Stimulated activated CD8-positive, alpha-beta memory T cell treated with anti-CD3 and anti-CD28 coated beads, Interleukin-7, amount 100 ng/mL, for 24 hours (primary cell): ENCODE measurements around the gene RAD51B.
"Not testable (repeated sequence)": the region's sequence is repeated elsewhere in the genome, so short reads cannot be mapped to it uniquely, and the experiment has no call there.

Experiments
- DNase-seq: peaks from one replicate; pipeline ENCODE4 v3.0.0-alpha.2; 2020; ENCODE audit warnings: low read depth

RAD51B gene

DNA sequence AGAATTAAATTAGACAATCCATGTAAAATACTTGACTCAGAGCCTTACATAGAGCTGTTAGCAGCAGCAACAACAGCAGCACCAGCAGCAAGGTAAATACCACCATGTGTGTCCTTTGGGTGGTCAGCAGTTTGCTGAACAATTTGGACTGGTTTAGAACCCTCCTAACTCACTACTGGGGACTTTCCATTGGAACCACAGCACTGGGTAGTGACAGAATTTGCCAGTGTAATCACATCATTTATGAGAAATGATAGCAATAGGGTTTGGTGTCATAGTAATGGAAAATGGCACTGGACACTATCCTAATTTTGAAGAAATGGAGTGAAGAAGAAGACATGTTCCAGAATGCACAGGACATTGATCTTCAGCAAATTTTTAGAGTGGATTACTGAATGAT, 392.8 kb downstream of the RAD51B start:
- no peak for DNase-seq

DNA sequence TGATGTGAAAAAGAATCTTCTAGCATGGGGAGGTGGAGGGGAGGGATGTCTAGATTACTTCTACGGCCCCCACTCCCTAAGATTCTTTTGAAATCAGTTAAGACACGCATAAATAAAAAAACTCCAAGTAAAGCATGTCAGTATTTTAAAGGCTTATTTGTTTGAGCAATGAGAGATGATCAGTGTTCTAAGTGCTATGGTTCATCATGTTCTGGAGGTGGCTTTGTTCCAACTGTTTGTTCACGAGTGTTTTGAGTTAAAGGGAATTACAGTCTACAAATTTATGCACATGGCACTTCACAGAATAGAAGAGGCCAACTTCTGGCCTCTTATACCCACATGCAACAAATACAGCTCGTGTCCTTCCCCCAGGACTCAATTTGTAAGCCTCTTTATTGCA, 394.9 kb downstream of the RAD51B start:
- no peak for DNase-seq

DNA sequence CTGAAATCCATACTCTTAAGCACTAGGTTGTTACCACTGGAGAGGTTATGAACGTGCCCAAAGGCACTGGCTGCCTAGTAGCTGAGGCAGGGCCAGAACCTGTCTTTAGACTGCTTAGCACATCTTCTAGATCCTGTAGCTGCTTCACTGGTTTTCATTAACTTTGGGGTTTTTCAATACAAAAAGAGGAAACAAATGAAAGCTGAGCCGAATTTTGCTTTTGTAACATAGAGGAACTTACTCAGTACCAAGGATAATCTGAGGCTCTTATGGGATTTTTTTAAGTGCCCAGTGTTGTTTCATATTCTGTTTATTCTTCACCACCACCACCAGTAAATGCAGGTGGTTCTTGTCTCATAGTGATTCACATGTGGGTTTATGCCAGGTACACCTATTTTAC, 396.1 kb downstream of the RAD51B start:
- no peak for DNase-seq

- DNase-seq, result no peak
These were observed 396.5 kb downstream of the RAD51B start for GRCh38 chr14:68216079-68216478.

DNA sequence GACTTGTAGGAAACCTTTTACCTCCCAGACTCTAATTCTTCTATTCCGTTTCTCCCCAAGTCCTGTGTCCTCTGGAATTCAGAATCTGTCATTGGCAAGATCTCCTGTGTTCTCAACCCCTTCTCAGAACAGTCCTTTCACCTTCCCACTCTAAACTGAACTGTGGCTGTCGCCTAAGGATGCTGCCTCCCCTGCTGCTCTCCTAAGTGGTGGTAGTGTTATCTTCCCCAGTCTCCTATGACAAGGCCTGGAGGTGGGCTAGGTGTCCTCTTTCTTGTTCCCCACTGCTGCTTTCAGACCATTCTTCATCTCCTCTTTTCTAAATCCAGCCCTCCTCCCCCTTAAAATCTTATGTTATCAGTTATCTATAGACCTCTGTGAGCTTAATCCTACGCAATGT, 397.4 kb downstream of the RAD51B start:
- DNase-seq, result no peak

DNA sequence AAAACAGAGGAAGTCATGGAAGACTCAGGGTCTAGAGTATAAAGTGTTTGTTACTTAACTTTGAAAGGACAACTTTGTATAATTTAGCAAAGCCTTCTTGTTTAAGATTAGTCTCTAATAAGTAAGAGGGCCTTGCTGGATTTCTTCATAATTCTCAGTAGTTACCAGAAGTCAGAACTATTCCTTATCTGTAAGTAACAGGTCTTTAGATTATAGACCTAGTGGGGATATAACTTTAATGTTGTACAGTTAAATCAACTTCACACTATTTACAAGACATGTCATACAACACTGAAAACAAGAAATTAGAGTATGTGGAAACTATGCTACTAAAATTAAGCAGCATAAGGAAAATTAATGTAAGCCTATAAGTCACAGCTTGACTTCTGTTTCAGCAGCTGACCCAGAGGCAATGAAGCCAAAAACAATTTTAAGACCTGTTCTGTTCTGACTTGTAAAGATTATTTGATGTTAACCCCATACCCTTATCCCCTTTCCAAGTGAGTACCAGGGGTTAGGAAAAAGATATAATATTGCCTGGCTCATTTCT, 398.3 kb downstream of the RAD51B start:
- DNase-seq, result no peak

DNA sequence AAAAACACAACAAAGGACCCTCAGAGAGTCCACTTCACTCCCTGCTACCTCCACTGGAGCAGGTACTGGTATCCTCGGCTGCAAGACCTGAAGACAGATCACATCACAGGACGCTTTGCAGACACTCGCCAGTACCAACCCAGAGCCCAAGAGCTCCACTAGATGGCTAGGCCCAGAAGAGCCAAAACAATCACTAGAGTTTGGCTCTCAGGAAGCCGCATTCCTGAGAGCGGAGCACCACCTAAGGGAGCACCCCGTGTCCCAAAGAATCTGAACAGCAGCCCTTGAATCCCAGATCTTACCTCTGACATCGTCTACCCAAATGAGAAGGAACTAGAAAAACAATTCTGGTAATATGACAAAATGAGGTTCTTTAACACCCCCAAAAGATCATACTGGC, 399.8 kb downstream of the RAD51B start:
- DNase-seq, result no peak

DNA sequence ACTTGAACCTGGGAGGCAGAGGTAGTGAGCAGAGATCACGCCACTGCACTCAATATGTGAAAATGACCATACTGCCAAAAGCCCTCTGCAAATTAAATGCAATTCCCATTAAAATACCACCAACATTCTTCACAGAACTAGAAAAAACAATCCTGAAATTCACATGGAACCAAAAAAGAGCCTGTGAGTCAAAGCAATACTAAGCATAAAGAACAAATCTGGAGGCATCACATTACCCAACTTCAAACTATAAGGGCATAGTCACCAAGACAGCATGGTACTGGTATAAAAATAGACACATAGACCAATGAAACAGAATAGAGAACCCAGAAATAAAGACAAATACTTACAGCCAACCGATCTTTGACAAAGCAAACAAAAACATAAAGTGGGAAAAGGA, 401.5 kb downstream of the RAD51B start:
- not testable (repeated sequence) for DNase-seq

DNA sequence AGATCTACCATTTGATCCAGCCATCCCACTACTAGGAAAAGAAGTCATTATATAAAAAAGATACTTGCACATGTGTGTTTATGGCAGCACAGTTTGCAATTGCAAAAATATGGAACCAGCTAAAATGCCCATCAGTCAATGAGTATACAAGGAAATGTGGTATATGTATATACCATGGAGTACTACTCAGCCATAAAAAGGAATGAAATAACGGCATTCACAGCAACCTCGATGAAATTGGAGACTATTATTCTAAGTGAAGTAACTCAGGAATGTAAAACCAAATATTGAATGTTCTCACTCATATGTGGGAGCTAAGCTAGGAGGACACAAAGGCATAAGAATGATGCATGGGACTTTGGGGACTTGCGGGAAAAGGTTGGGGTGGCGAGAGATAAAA, 402.6 kb downstream of the RAD51B start:
- no peak for DNase-seq

DNA sequence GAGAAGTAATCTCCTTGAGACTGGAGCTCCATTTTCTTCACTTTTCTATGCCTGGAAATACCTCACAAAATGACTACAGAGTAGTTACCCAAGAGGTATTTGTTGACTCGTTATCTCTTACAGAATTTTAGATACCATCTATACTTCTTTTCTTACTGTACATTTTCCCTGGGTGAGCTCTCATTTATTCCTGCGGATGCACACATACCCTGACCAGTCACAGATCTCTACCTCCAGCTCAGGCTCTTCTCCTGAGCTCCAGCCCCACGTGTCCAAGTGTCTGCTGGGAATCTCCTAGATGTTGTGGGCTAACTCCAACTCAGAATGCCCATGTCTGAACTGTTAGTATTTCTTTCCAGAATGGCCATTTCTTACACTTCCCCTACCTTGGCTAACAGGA, 403.1 kb downstream of the RAD51B start:
- DNase-seq, result no peak

DNA sequence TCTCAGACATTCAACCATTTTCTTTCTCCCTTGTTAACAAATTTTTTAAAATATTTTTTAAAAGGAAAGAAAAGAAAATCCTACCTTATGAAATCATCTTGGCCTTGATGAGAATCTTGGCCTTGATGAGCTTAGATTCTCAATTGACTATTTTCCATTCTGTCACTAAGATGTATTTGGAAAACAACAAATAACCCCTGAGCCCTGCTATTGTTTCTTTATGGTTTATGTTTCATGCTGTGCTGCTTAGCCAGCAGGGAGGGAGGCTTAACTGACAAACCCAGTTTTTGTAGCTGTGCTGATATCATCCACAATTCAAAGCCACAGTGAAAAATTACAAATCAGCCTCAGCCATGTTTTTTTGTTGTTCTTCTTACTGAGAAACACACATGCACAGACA, 404.1 kb downstream of the RAD51B start:
- no peak for DNase-seq

DNA sequence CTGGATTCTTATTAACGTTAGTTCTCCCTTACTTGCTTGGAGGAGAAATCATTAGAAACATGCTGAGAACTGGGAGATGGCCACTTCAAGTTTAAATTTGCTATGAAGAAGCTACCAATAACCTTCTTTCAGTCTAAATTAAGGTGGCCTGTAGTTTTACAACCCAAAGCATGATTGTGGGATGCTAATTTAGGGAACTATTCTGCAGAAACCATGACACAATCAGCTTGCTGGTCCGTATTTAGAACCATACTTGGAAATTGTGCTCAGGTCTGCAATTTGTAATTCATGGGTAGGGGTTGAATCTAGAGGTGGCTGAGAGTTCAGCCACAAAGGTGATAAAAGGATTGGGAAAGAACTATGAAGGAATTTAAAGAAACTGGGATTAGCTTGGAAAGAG, 405.7 kb downstream of the RAD51B start:
- no peak for DNase-seq

DNA sequence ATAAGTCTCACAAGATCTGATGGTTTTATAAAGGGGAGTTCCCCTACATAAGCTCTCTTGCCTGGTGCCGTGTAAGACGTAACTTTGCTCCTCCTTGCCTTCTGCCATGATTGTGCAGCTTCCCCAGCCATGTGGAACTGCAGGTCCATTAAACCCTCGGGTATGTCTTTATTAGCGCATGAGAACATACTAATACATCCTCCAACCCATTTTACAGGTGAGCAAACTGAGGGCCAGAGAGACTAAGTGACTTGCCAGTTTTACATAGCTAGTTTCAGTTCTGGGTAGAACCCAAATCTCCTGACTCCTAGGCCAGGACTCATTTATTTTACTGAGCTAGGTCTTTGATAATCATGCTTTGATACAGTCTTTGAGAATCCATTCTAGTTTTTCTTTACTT, 406.9 kb downstream of the RAD51B start:
- DNase-seq, result no peak

DNA sequence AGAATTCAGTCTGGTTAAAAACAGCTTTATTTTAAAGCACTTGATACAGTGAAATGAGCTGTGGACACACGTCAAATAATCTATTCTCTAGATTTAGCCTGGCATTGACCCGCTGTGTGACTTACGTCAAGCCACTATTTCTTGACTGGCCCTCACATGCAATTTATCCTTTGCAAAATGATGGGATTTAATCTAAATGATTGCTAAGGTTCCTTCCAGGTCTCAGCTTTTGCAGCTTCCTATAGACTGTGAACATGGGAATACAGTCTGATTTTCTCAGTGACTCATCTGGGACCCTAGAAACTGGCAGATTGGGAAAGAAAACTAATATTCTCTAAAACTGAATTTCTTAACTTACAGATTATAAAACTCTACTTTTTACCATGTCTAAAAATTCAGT, 409.1 kb downstream of the RAD51B start:
- DNase-seq, result no peak

GRCh38 chr14:68229423-68230100, 410.0 kb downstream of the RAD51B start:
- DNase-seq, result no peak

DNA sequence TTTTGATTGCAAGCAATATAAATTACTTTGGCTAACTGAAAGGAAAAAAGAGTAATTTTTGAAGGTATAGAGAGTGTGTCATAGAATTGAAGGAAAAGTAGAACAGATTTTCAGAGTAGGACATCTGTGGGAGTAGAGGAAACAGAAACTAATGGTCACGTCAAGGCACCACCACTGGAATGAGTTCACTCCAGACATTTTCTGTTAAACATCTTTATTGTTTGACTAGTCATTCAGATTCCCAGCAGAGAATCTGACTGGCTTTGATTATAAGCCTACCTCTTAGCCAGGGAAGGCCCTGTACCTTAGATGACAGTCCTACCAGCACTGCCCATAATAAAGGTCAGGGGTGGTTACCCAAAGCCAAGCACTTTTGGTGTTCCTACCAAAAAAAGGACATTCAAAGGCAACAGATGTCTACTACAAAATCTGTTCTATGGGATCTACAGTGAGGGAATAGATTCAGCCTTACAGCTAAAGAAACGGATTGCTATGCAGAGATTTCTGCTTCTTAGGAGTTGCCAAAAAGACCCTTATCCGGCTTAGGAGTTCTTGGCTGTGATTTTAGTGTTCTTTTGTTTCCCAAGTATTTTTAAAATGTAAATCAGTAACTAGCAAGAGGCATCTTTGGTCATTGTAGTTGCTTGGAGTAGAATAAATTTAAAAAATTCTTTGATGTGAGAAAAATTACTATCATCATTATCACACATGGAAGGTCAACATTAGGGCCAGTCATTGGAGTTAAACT, 410.8 kb downstream of the RAD51B start:
- DNase-seq, result no peak

GRCh38 chr14:68230950-68231717, 411.6 kb downstream of the RAD51B start:
- DNase-seq, result no peak

DNA sequence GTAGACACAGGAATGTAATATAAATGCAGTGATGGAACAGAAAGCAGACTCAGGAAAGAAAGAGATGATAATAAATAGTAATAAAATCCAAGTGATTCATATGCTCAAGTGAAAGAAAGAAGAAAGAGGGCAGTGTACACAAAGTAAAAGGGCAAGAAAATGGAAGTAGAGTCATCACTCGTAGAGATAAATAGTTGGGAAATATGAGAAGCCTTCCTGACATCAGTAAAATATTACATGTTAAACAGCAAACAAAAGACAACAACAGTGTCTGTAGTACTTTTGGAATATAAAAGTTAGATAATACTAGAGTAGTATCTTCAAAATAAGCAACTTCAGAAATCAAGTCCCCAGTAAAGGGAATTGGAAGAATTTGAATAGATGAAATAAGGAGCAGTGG, 412.3 kb downstream of the RAD51B start:
- no peak for DNase-seq

- DNase-seq, result no peak
These were observed 412.9 kb downstream of the RAD51B start for GRCh38 chr14:68232300-68233055.

DNA sequence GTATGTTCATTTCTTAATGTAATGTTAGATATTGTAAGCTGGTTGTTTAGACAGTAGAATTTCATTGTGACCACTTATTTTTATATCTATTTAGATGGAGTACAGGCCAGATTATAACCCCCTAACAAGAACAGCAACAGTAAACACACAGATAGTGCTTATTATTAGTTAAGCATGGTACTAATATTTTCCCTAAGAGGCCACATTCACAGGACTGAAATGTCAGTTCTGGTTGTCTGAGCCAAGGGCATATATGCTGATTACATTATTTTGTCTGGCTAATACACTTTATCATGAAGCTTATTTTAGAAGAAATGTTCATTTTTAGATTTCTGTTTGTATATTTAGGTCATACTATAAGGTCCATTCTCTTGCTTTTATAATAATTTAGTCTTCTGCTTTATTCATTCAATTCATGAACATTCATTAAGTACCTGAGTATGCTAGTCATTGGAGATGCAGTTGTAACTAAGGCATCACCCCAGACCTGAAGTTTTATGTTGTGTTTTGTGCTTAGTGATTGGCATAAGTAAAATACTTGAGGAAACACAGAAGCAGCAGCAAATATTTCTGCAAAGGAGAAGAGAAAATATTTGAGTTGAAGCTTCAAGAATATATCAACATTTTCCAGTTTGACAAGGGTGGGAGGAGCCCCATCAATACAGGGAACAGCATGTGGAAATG, 413.7 kb downstream of the RAD51B start:
- DNase-seq, result no peak

GRCh38 chr14:68234101-68234905, 414.7 kb downstream of the RAD51B start:
- no peak for DNase-seq
